H1 (cell line): ENCODE results near the gene TTC34. TPM values are rescaled to one million over a fixed set of nuclear protein-coding genes. Genes with fewer than 3 reads are reported as not detected.

Source experiments
- TAF7 ChIP-seq: optimal IDR thresholded peaks from 2 replicates; pipeline ENCODE3; 2011; ENCODE audit warnings: low read depth, mild to moderate bottlenecking, inconsistent platforms, low read length, moderate library complexity, borderline replicate concordance
- polyA plus RNA-seq, 7 experiments: library from polyadenylated mRNA; depleted of rRNA in 3 of 7; stranded (reverse) in 5 of 7; unstranded in 2 of 7; fragments of >200 nt in 5 of 7; fragments of 200-250 nt in 2 of 7; gene quantifications; 1 replicate in 5 of 7; 2 replicates in 1 of 7; 4 replicates in 1 of 7; pipeline versions ENCODE4 v1.2.1 to v1.2.3, GENCODE V29; 2011 to 2013; ENCODE audit warnings: missing spikeins in 2 of 7, mixed read lengths in 2 of 7
- total RNA-seq: library from RNA; stranded (reverse); fragmentation: NEBNext Ultra II Directional; extraction: Animal tissue kit (Norgen Biotek cat#: 25700); gene quantifications from 2 replicates; pipeline ENCODE4 v1.2.1, GENCODE V29; 2021

Gene TTC34
- total and polyA plus RNA-seq, 2 of the 8 experiments (the other 6 are each of a cell fraction or from before 2014, with no cell fraction given): 0.23 to 0.50 TPM

GRCh38 chr1:2645143-2645542 is 156.3 kb downstream of the TTC34 start (continued):
- TF ChIP-seq TAF7: no peak
